ENCODE results near the gene MIDN. TPM values are rescaled to one million over a fixed set of nuclear protein-coding genes. Genes with fewer than 3 reads are reported as not detected.

MIDN gene
- polyA plus RNA-seq, 2 of the 4 experiments (the other 2 are of a cell fraction), result 9.1 to 31.4 TPM

DNA sequence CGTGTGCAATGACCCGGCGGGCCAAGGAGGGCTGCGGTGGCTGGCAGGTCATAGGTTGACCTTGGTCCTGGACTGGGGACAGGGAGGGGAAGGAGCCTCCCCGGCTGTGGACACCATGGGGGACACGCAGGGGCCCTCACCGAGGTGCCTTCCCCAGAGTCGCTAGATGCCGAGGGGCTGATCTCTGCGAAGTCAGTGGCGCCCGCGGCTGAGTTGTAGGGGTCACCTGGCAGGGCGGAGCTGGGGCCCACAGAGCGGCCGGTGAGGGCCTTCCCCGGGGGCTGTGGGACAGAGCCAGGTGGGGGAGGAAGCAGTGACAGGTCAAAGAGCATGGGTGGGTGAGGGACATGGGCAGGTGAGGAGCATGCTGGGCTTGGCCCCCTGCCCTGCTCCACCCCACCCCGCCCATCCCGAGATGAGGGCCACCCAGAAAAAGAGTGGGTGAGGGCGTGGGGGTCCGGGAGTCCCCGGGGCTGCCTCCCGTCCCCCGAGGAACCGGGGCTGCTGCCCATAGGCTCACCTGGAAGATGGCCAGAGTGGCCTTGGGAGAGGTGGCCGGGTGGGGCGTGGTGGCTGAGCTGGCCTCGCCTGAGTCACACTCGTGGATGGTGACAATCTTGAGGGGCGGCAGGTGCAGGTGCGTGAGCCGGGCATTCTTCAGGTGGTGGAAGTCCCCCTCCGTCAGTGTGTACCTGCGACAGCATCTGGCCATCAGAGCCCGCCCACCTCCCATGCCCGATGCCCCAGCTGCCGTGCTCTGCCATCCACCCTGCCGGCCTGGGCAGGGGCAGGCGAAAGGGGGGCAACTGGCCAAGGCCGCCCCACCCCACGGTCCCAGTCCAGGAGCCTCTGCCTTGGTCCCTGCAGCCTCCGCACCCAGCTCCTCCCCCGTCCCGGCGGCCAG is 14.1 kb upstream of the MIDN start:
- TF ChIP-seq POLR2A (IDR thresholded peaks at IDR 0.05; ENCODE audit: low read length), result no peak
- no peak for TF ChIP-seq CHD4 (IDR thresholded peaks at IDR 0.05; ENCODE audit: borderline replicate concordance)
- no peak for TF ChIP-seq HEYL (CRISPR knock-in tag; IDR thresholded peaks at IDR 0.05)
- TF ChIP-seq HOXB5 (CRISPR knock-in tag; IDR thresholded peaks at IDR 0.05), result no peak
- TF ChIP-seq E2F6 (IDR thresholded peaks at IDR 0.05; ENCODE audit: borderline replicate concordance, low read depth), result no peak
- no peak for TF ChIP-seq EHMT2 (IDR thresholded peaks at IDR 0.05; ENCODE audit: low read depth)
- TF ChIP-seq FOXS1 (CRISPR knock-in tag; IDR thresholded peaks at IDR 0.05), result no peak
- TF ChIP-seq NPAS2 (CRISPR knock-in tag; IDR thresholded peaks at IDR 0.05; ENCODE audit: borderline replicate concordance), result no peak
- TF ChIP-seq, protein P1, sequence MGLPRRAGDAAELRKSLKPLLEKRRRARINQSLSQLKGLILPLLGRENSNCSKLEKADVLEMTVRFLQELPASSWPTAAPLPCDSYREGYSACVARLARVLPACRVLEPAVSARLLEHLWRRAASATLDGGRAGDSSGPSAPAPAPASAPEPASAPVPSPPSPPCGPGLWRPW (IDR thresholded peaks at IDR 0.05), result no peak
- H3K4me2 ChIP-seq, result no peak overlapping the region
- DNase-seq (ENCODE audit: low read depth in 1 of 2, low spot score in 1 of 2) (no peak), FAIRE-seq (no peak), ATAC-seq (no peak)
- no peak overlapping the region for H3K4me3 ChIP-seq
- no peak overlapping the region for H3K27ac ChIP-seq
- H3K4me1 ChIP-seq, result peaks cover 25% of the 10 kb centered on the region; the same call in 2 of the 3 replicates
- 97% methylated on average over 13 of the region's 45 CpGs for WGBS (ENCODE audit: missing lambda C conversion rate)
- POLR2A ChIA-PET, result no interaction called here
- CTCF ChIA-PET, result interaction anchor here (4.2 kb wide), 1 partner anchor 12 kb away, joined by 26 read pairs; no protein-coding TSS in a partner anchor
- H3K9me3 ChIP-seq, result no peaks in the 10 kb centered on the region

DNA sequence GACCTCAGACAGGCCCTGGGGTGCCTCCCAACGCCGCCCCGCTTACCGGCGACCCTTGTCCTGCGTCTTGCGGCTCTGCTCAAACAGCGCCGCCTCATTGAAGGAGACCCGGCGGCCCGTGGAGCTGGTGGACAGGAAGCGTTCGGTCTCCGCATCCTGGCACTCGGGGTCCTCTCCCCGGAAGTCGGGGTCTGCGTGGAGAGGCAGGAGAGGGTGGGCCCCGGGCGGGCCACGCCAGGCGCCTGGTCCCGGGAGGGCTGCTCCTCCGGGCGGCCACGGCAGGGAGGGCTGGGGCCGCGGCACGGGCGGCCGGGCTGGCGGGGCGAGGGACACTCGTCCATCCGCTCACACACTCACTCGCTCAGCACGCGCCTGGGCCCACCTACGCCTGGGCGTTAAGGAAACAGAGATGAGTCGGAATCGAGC is 13.4 kb upstream of the MIDN start:
- Histone ChIP-seq H3K4me1 (peaks cover 30% of the 10 kb centered on the region), H3K4me3 (no peak overlapping the region), H3K27ac (no peak overlapping the region), H3K9me3 (no peaks in the 10 kb centered on the region), H3K4me2 (no peak overlapping the region)
- ChIA-PET CTCF (interaction anchor here (4.2 kb wide), 1 partner anchor 13 kb away, joined by 26 read pairs; no protein-coding TSS in a partner anchor), POLR2A (no interaction called here)
- DNase-seq (ENCODE audit: low read depth in 1 of 2, low spot score in 1 of 2) (no peak), ATAC-seq (no peak), FAIRE-seq (no peak)
- no peak for TF ChIP-seq HMGXB4 (CRISPR knock-in tag; IDR thresholded peaks at IDR 0.05; ENCODE audit: borderline replicate concordance)
- no peak for TF ChIP-seq FOSL2 (IDR thresholded peaks at IDR 0.05)
- TF ChIP-seq FOSL2 (CRISPR knock-in tag; IDR thresholded peaks at IDR 0.05), result no peak
- TF ChIP-seq, protein P2, sequence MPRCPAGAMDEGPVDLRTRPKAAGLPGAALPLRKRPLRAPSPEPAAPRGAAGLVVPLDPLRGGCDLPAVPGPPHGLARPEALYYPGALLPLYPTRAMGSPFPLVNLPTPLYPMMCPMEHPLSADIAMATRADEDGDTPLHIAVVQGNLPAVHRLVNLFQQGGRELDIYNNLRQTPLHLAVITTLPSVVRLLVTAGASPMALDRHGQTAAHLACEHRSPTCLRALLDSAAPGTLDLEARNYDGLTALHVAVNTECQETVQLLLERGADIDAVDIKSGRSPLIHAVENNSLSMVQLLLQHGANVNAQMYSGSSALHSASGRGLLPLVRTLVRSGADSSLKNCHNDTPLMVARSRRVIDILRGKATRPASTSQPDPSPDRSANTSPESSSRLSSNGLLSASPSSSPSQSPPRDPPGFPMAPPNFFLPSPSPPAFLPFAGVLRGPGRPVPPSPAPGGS (IDR thresholded peaks at IDR 0.05), result no peak
- no peak for TF ChIP-seq NR3C1 (IDR thresholded peaks at IDR 0.05)
- no peak for TF ChIP-seq NFE2L2 (conservative IDR thresholded peaks at IDR 0.05; ENCODE audit: low read length)
- TF ChIP-seq CEBPB (IDR thresholded peaks at IDR 0.05), result no peak
- over 99% methylated on average over 13 of the region's 43 CpGs for WGBS (ENCODE audit: missing lambda C conversion rate)

Data from A549 (cell line).